ENCODE results near the gene CA10.

CA10 gene

DNA sequence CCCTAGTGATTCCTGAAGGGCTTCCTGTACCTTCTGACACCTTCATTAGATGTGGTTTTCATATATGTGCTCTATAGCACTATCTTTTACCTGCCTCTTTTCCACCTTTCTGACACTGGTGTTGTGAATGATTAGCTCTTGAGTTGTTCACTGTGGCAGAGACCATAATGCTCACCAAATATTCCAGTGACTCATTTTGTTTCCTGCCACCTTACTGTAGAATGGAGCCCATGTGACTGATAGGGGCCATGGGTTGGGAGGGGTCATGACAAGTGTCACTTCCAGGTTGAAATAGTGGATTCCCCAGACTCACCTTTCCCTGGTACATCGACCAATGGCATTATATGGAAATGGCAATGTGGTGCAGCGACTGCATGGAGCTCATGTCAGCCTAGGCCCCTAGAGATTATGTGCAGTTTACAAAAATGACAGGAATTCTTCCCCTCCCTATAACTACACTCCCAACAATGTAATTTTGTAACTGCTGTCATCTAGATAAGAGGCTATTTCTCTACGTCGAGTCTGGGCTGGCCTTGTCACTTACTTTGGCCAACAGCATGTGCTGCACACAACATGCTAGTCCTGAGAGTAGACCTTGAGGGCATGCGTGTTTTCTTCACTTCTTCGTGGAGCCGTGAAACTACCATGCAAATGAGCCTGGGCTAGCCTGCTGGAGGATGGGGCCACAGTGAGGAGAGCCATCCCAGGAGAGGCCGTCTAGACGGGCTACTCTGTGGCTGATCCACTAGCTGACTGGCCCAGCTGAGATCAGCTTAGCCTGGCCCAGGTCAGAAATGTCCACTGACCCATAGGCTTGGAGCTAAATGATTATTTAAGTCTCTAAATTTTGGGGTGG, 409.5 kb downstream of the CA10 start:
- no peak overlapping the region for H3K4me3 ChIP-seq (ENCODE audit: low read depth, low read length)
- no peak overlapping the region for H3K27ac ChIP-seq (ENCODE audit: low read depth, low read length)
- no peak overlapping the region for H3K9ac ChIP-seq (ENCODE audit: low read length)
- no peaks in the 10 kb centered on the region for H3K27me3 ChIP-seq (ENCODE audit: control insufficient read depth, insufficient read depth, low read length)
- no peaks in the 10 kb centered on the region for H3K36me3 ChIP-seq (ENCODE audit: control insufficient read depth, insufficient read depth, low read length)
- H3K4me1 ChIP-seq (ENCODE audit: control insufficient read depth, insufficient read depth, low read length), result peaks cover 17% of the 10 kb centered on the region; the same call in 1 of the 2 replicates
- H3K9me3 ChIP-seq (ENCODE audit: control insufficient read depth, insufficient read depth, low read depth, low read length), result no peaks in the 10 kb centered on the region

DNA sequence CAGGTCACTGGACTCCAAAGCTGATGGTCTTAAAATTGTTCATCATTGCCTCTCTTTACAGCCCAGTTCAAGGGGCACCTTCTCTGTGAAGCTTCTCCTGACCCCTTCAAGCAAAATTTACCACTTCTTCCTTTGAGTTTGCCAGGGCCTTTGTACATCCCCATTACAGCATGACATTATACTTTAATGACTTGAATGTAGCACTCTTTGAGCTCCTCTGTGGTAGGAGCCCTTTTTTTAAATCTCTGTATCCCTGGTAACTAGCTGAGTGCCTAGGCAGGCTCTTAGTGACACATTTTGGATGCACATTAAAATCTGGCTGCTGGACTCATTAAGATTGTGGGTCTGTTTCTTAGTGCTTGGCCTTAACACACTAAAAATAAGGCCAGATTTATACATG, 412.1 kb downstream of the CA10 start:
- no peaks in the 10 kb centered on the region for H3K36me3 ChIP-seq (ENCODE audit: control insufficient read depth, insufficient read depth, low read length)
- no peaks in the 10 kb centered on the region for H3K27me3 ChIP-seq (ENCODE audit: control insufficient read depth, insufficient read depth, low read length)
- no peak overlapping the region for H3K9ac ChIP-seq (ENCODE audit: low read length)
- no peak overlapping the region; the same call in 1 of the 2 replicates for H3K27ac ChIP-seq (ENCODE audit: low read depth, low read length)
- H3K4me1 ChIP-seq (ENCODE audit: control insufficient read depth, insufficient read depth, low read length), result peaks cover 17% of the 10 kb centered on the region; the same call in 1 of the 2 replicates
- H3K4me3 ChIP-seq (ENCODE audit: low read depth, low read length), result no peak overlapping the region
- no peaks in the 10 kb centered on the region for H3K9me3 ChIP-seq (ENCODE audit: control insufficient read depth, insufficient read depth, low read depth, low read length)

DNA sequence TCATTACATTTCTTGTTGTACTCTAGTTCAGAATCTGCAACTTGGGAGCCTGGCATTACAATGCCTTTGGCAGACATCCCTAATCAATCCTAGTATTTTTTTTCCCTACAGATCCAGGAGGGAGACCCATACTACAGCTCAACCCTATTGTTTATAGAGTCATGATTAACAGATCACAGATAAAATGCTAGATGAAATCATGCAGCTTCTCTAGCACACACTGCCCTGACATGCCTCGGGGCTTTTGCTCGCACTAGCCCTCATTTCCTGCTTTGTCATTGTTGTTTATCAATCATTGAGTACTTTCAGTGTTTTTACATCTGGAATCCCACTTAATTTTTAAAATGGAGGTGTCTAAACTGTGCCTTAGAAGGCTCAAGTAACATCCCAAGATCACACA, 412.5 kb downstream of the CA10 start:
- H3K27me3 ChIP-seq (ENCODE audit: control insufficient read depth, insufficient read depth, low read length), result no peaks in the 10 kb centered on the region
- H3K9ac ChIP-seq (ENCODE audit: low read length), result no peak overlapping the region
- no peak overlapping the region; the same call in 1 of the 2 replicates for H3K27ac ChIP-seq (ENCODE audit: low read depth, low read length)
- H3K4me3 ChIP-seq (ENCODE audit: low read depth, low read length), result no peak overlapping the region
- H3K36me3 ChIP-seq (ENCODE audit: control insufficient read depth, insufficient read depth, low read length), result no peaks in the 10 kb centered on the region
- no peaks in the 10 kb centered on the region for H3K9me3 ChIP-seq (ENCODE audit: control insufficient read depth, insufficient read depth, low read depth, low read length)
- peaks cover 17% of the 10 kb centered on the region; the same call in 1 of the 2 replicates for H3K4me1 ChIP-seq (ENCODE audit: control insufficient read depth, insufficient read depth, low read length)

DNA sequence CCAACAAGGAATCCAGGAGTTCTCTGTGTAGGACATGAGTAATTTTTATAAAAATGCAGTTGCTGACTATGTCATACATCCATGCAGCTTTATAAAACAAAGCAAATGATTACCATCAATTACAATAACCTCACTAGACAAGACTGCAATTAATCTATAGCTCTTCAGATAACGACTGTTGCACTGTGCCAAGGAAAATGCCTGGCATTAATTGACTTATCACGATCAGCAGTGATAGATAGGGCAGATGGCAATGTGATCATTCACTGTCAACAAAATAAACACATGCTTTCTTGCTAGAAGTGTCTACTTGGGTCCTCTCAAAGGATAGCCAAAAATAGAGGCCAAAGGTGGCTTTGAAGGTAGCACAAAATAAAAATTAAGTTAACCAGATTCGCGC, 415.0 kb downstream of the CA10 start:
- Histone ChIP-seq H3K9me3 (ENCODE audit: control insufficient read depth, insufficient read depth, low read depth, low read length) (no peaks in the 10 kb centered on the region), H3K27ac (ENCODE audit: low read depth, low read length) (no peak overlapping the region), H3K4me1 (ENCODE audit: control insufficient read depth, insufficient read depth, low read length) (peaks cover 26% of the 10 kb centered on the region; the same call in 1 of the 2 replicates), H3K27me3 (ENCODE audit: control insufficient read depth, insufficient read depth, low read length) (no peaks in the 10 kb centered on the region), H3K9ac (ENCODE audit: low read length) (no peak overlapping the region), H3K36me3 (ENCODE audit: control insufficient read depth, insufficient read depth, low read length) (no peaks in the 10 kb centered on the region), H3K4me3 (ENCODE audit: low read depth, low read length) (no peak overlapping the region)

DNA sequence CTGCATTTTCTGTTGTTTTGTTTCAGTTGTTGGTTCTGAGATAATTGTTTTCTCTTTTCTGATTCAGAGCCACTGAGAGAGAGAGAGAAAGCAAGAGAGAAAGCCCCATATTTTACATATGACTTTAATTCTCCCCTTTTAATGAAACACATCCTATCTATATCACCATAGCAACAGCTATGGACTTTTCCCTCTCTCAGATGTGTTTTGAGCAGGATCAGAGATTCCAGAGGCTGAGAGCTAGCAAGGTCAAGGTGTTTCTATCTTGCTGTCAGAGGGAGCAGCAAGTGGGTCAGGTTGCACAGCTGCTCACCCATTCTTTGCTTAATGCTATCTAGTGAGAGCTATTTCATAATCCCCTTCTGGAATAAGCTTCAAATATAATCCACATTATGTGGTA, 415.9 kb downstream of the CA10 start:
- Histone ChIP-seq H3K36me3 (ENCODE audit: control insufficient read depth, insufficient read depth, low read length) (no peaks in the 10 kb centered on the region), H3K27me3 (ENCODE audit: control insufficient read depth, insufficient read depth, low read length) (no peaks in the 10 kb centered on the region), H3K9me3 (ENCODE audit: control insufficient read depth, insufficient read depth, low read depth, low read length) (no peaks in the 10 kb centered on the region)

DNA sequence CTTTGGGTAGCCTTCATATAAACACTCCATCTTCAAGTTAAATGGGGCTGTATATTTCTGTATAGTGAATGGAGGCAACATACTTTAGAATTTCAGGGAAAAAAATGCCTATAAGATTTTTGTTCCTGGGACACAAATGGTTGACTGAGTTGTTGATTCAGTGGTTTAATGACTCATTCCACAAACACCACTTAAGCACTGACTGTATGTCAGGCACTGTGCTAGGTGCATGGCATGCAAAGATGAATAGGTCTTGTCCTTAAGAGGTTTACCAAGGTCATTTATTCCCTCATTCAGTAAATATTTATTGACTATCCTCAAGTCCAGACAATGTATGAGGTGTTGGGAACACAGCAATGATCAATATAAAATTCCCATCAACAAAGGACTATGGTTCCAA, 417.1 kb downstream of the CA10 start:
- no peak overlapping the region for H3K27ac ChIP-seq (ENCODE audit: low read depth, low read length)
- H3K36me3 ChIP-seq (ENCODE audit: control insufficient read depth, insufficient read depth, low read length), result no peaks in the 10 kb centered on the region
- no peaks in the 10 kb centered on the region for H3K27me3 ChIP-seq (ENCODE audit: control insufficient read depth, insufficient read depth, low read length)
- H3K9me3 ChIP-seq (ENCODE audit: control insufficient read depth, insufficient read depth, low read depth, low read length), result no peaks in the 10 kb centered on the region
- H3K9ac ChIP-seq (ENCODE audit: low read length), result no peak overlapping the region
- no peak overlapping the region for H3K4me3 ChIP-seq (ENCODE audit: low read depth, low read length)
- H3K4me1 ChIP-seq (ENCODE audit: control insufficient read depth, insufficient read depth, low read length), result peaks cover 26% of the 10 kb centered on the region; the same call in 1 of the 2 replicates

More for the DNA sequence above, 415.9 kb downstream of the CA10 start:
- no peak overlapping the region for H3K9ac ChIP-seq (ENCODE audit: low read length)
- no peak overlapping the region for H3K4me3 ChIP-seq (ENCODE audit: low read depth, low read length)
- H3K4me1 ChIP-seq (ENCODE audit: control insufficient read depth, insufficient read depth, low read length), result peaks cover 26% of the 10 kb centered on the region; the same call in 1 of the 2 replicates
- H3K27ac ChIP-seq (ENCODE audit: low read depth, low read length), result no peak overlapping the region

DNA sequence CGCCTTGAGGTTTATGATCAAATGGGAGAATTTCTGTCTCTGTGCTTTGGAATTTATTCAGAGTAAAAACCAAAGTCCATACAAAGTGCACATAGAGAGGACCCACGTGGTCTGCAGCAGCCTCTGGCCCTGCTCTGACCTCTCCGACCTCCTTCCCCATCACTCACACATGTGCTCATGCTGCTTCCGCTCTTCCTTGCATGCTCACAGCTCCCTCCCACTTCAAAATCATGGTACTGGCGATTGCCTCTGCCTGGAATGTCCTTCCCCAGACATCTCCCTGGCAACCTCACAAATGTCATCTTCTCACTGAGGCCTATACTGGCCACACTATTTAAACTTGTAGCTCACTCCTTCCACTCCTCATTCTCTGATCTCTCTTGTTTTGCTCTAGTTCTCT, 418.0 kb downstream of the CA10 start:
- no peak overlapping the region for H3K4me3 ChIP-seq (ENCODE audit: low read depth, low read length)
- no peak overlapping the region for H3K27ac ChIP-seq (ENCODE audit: low read depth, low read length)
- no peaks in the 10 kb centered on the region for H3K27me3 ChIP-seq (ENCODE audit: control insufficient read depth, insufficient read depth, low read length)
- H3K9me3 ChIP-seq (ENCODE audit: control insufficient read depth, insufficient read depth, low read depth, low read length), result no peaks in the 10 kb centered on the region
- peaks cover 18% of the 10 kb centered on the region; the same call in 1 of the 2 replicates for H3K4me1 ChIP-seq (ENCODE audit: control insufficient read depth, insufficient read depth, low read length)
- H3K9ac ChIP-seq (ENCODE audit: low read length), result no peak overlapping the region
- no peaks in the 10 kb centered on the region for H3K36me3 ChIP-seq (ENCODE audit: control insufficient read depth, insufficient read depth, low read length)

DNA sequence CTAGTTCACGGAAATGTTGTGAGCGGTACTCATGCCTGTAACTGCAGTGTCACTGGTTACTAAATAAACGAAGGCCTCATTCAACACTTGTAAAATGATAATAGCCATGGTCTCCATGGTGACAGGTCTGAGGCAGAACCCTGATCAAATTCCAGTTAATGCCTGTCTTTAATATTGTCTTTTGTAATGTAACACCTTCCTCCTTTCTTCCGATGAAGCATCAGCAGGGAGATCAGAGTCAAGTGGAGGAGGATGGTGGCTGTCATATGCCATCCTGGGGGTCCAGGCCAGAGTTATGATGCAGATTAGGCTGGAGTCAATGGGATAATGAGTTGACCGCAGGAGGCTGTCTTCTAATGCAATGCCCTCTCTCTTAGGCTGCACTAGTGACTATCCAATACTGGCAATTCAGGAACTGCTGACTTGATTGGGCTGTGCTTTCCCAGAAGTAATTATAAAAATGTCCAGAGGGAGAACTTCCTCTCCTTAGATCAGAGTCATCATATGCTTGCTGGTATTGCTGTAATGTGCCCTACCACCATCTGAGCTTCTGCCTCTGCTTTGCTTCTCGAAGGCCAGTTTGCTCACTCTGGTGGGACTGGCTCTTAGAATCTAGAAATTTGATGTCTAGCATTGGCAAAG, 419.1 kb downstream of the CA10 start:
- Histone ChIP-seq H3K27me3 (ENCODE audit: control insufficient read depth, insufficient read depth, low read length) (no peaks in the 10 kb centered on the region), H3K4me3 (ENCODE audit: low read depth, low read length) (no peak overlapping the region), H3K4me1 (ENCODE audit: control insufficient read depth, insufficient read depth, low read length) (peaks cover 9% of the 10 kb centered on the region; the same call in 1 of the 2 replicates), H3K9ac (ENCODE audit: low read length) (no peak overlapping the region), H3K9me3 (ENCODE audit: control insufficient read depth, insufficient read depth, low read depth, low read length) (no peaks in the 10 kb centered on the region), H3K27ac (ENCODE audit: low read depth, low read length) (no peak overlapping the region), H3K36me3 (ENCODE audit: control insufficient read depth, insufficient read depth, low read length) (no peaks in the 10 kb centered on the region)

DNA sequence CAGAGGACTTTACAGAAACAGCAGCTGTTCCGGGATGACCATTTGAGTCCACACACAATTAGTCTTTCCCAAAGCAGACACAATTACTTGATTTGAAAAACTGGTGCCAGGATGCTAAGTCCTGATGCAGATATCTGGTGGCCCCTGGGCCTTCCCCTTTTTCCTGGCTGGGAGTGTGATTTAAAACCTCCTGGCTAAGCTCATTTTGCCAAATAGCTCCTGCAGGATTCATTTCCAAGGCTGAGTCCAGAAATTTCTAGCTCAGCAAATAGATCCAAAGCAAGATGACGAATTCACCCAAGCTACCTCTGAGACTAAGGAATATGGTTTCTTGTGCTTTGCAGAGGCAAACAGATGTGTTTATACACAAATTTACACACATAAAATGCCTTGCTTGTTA, 422.2 kb downstream of the CA10 start:
- no peaks in the 10 kb centered on the region for H3K27me3 ChIP-seq (ENCODE audit: control insufficient read depth, insufficient read depth, low read length)

DNA sequence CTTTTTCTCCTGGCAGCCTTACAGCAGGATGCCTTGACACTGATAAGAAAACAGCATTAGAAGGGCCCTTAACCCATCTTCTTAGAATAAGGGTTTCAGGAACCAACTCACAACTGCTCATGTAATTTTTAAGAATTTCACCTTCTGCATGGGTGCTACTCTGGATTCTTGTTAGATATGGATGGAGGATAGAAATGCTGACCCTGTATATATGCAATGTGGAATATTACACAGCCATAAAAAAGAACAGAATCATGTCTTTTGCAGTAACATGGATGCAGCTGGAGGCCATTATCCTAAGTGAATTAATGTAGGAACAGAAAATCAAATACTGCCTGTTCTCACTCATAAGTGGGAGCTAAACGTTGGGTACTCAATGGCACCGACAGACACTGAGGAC, 423.5 kb downstream of the CA10 start:
- Histone ChIP-seq H3K27me3 (ENCODE audit: control insufficient read depth, insufficient read depth, low read length) (no peaks in the 10 kb centered on the region), H3K9ac (ENCODE audit: low read length) (no peak overlapping the region), H3K27ac (ENCODE audit: low read depth, low read length) (no peak overlapping the region), H3K4me1 (ENCODE audit: control insufficient read depth, insufficient read depth, low read length) (peaks cover 20% of the 10 kb centered on the region), H3K4me3 (ENCODE audit: low read depth, low read length) (no peak overlapping the region), H3K36me3 (ENCODE audit: control insufficient read depth, insufficient read depth, low read length) (no peaks in the 10 kb centered on the region), H3K9me3 (ENCODE audit: control insufficient read depth, insufficient read depth, low read depth, low read length) (no peaks in the 10 kb centered on the region)

More for the DNA sequence above, 422.2 kb downstream of the CA10 start:
- Histone ChIP-seq H3K27ac (ENCODE audit: low read depth, low read length) (no peak overlapping the region), H3K9me3 (ENCODE audit: control insufficient read depth, insufficient read depth, low read depth, low read length) (no peaks in the 10 kb centered on the region), H3K4me3 (ENCODE audit: low read depth, low read length) (no peak overlapping the region), H3K9ac (ENCODE audit: low read length) (no peak overlapping the region), H3K36me3 (ENCODE audit: control insufficient read depth, insufficient read depth, low read length) (no peaks in the 10 kb centered on the region), H3K4me1 (ENCODE audit: control insufficient read depth, insufficient read depth, low read length) (peaks cover 20% of the 10 kb centered on the region)

DNA sequence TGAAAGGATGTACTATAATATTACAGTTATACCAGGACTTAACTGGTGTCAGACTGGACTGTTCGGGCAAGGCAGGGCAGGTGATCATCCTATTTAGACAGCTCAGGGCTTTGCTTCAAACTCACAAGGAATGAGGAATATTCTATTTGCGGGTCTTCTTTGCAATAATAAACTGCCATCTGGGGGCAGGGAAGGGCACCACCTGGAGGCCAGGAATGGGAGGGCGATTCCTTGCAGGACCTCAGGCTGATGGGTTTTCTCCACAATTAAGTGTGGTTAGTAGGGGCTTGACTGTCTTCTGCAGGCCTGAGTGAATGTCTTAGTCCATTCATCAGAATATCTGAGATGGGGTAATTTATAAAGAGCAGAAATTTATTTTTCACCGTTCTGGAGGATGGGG, 424.1 kb downstream of the CA10 start:
- no peak overlapping the region for H3K4me3 ChIP-seq (ENCODE audit: low read depth, low read length)
- no peaks in the 10 kb centered on the region for H3K36me3 ChIP-seq (ENCODE audit: control insufficient read depth, insufficient read depth, low read length)
- H3K9ac ChIP-seq (ENCODE audit: low read length), result no peak overlapping the region
- H3K27ac ChIP-seq (ENCODE audit: low read depth, low read length), result no peak overlapping the region
- no peaks in the 10 kb centered on the region for H3K27me3 ChIP-seq (ENCODE audit: control insufficient read depth, insufficient read depth, low read length)
- no peaks in the 10 kb centered on the region for H3K9me3 ChIP-seq (ENCODE audit: control insufficient read depth, insufficient read depth, low read depth, low read length)
- H3K4me1 ChIP-seq (ENCODE audit: control insufficient read depth, insufficient read depth, low read length), result peaks cover 17% of the 10 kb centered on the region

Measured in HUES6 (cell line).